Activated CD4-positive, alpha-beta T cell treated with anti-CD3 and anti-CD28 coated beads, Interleukin-2, amount 50 U/mL, for 4 hours (primary cell): ENCODE data around the gene MVD.
A peak's percentile ranks its signal among the peaks of the same experiment; 100 is the strongest.
"Not testable (repeated sequence)": the region's sequence is repeated elsewhere in the genome, so short reads cannot be mapped to it uniquely, and the experiment has no call there.

ENCODE experiments used
- DNase-seq, 2 experiments: peaks; one replicate each; pipeline ENCODE4 v3.0.0-alpha.2; 2020

Gene MVD

GRCh38 chr16:88619859-88620815 lies 42.8 kb downstream of the MVD start:
- DNase-seq: peak; percentile 31 to 33

DNA sequence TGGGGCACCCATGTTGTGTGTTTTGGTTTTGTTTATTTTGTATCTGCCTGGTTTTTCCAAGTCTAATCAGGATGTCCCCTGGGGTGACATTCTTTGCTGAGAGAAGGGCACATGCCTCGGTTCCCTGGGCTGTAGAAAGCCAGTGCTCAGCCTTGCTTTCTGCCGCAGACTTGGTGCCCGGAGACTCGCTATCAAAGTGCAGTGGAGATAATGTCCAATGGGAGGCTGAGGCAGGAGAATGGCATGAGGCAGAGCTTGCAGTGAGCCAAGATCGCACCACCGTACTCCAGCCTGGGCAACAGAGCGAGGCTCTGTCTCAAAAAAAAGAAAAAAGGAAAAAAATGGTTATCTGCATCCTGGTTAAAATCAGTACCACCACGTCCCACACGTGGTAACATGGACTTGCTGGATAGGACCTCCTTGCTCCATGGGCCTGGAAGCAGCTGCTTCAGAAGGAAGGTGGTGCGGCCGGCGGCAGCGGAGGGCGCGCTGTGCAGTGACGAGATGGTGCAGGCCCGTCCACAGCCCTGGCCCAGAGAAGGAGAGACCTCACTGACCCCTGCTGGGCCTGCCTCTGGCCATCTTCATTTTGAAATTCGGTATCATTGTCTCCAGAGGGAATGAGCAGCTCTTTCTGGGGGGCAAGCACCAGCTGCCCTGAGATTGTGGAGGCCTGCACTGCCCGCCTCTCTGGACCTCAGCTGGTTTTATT lies 43.8 kb downstream of the MVD start:
- no peak for DNase-seq

DNA sequence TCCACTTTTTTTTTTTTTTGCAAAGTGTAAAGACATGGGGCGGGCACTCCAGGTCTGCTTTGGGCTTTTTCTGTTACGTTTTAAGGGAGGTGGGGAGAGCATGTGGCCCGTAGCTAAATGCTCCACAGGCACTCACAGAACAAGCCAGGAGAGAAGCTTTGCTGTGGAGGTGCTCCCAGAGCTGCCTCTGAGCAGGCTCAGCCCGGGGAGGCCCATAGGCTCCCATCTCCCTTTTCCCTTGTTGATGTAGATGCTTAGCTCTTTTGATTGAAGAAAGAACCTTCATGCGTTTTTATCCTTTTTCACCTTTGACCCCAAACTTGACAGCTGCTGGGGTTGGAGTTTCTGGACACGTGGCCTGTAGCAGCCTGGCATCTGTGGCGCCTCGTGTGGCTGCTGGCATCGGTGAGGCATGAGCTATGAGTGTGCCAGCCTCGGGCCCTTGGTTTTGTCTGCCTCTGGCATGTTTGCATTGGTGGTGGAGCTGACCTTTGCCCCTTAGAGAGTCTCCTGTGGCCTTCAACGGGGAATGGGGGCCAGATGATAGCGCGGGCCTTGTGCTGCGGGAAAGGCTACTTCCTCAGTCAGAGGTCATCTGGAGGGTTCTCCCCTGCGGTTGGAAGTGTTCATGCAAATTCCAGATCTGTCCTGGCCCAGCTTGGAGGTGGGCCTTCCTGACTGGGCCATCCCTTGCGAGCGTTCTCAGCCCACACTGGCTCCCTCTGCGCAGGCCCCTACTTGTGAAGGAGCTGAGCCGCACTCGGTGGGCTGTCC lies 44.5 kb downstream of the MVD start:
- DNase-seq: no peak

- no peak for DNase-seq
Measured at GRCh38 chr16:88617268-88618031, 45.4 kb downstream of the MVD start.

GRCh38 chr16:88616736-88617135 lies 46.2 kb downstream of the MVD start:
- no peak for DNase-seq

GRCh38 chr16:88616320-88616719 lies 46.6 kb downstream of the MVD start:
- no peak for DNase-seq

GRCh38 chr16:88614818-88615580 lies 47.9 kb downstream of the MVD start:
- no peak for DNase-seq

DNA sequence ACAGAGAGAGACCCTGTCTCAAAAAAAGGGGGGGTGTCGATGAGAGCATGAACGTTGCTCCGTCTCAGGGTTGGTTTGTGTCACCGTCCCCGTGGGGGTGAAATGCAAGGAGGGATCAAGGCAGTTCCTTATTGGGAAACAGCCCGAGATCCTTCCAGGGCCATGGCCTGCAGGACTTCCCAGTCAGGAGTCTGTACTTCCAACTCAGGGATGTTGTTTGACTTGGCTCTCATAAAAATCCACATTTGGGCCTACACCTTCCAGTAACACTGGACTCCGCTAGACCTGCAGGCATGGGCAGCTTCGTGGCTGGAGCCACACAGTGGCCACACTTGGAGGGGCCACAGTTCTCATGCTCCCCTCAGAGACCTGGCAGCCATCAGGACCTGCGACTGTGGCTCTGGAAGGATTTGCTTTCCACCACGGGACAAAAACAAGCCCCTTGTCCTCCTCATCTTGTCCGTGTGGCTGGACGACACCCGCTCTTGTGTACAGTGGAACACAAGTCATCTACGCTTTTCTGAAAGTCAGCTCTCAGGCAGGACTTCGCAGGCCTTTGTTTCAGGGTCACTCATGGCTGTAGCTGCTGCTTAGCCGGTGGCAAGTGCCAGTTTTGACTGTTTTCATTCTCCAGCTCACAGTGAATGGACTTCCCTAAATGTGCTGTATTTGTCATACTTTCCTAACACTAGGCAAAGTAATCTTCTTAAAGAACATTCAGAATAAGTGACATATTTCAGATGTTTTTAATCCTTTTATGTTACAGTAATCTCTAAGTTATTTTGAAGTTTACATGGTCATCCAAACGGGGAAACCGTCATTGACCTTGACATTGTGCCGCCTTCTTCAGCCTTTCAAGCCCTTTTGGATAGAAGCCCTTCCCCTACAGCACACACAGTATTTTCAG lies 48.7 kb downstream of the MVD start:
- no peak for DNase-seq

DNA sequence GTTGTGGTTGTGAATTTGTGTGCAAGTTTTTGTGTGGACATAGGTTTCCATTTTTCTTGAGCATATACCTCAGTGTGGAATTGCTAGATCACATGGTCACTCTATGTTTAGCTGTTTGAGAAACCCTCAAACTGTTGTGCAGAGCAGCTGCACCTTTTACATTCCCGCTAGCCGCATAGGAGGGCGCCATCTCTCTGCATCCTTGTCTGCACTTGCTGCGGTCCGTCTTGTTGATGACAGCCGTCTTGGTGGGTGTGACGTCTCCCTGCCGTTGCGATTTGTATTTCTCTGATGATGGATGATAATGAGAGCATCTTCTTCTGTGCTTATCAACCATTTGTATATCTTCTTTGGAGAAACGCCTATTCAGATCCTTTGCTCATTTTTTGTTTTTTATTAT lies 49.6 kb downstream of the MVD start:
- DNase-seq: no peak

- no peak for DNase-seq
Measured at GRCh38 chr16:88610909-88611812, 51.7 kb downstream of the MVD start.

GRCh38 chr16:88610080-88610479 lies 52.8 kb downstream of the MVD start:
- no peak for DNase-seq

DNA sequence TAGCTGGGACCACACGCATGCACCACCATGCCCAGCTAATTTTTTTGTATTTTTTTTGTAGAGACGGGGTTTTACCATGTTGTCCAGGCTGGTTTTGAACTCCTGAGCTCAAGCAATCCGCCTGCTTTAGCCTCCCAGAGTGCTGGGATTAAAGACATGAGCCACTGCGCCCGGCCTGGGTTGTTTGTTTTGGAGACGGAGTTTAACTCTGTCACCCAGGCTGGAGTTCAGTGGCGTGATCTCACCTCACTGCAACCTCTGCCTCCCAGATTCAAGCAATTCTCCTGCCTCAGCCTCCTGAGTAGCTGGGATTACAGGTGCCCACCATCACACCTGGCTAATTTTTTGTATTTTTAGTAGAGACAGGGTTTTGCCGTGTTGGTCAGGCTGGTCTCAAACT lies 53.5 kb downstream of the MVD start:
- not testable (repeated sequence) for DNase-seq

DNA sequence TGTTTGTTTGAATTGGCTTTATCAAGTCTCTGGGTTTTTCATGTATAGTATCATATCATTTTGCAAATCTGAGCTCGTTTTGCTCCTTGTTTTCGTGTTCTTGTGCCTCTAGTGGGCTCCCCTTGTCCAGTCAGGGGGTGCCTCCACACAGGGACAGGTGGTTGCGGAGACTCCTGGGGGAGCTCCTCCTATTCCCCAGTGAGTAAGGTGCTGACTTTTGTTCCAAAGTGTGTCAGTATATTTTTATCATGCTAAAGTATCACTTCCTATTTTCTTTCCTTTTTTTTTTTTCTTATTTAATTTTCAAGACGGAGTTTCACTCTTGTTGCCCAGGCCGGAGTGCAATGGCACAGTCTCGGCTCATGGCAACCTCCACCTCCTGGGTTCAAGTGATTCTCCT lies 54.8 kb downstream of the MVD start:
- no peak for DNase-seq

- DNase-seq: no peak
Measured at GRCh38 chr16:88606148-88606757, 56.6 kb downstream of the MVD start.

GRCh38 chr16:88605186-88606147 lies 57.4 kb downstream of the MVD start:
- no peak for DNase-seq

GRCh38 chr16:88602091-88602490 lies 60.8 kb downstream of the MVD start:
- DNase-seq: no peak
